Gastrocnemius medialis (tissue), 4 donors: ENCODE data around the gene PRCD. TPM values are rescaled to one million over a fixed set of nuclear protein-coding genes. Genes with fewer than 3 reads are reported as not detected.
"Not testable (repeated sequence)": the region's sequence is repeated elsewhere in the genome, so short reads cannot be mapped to it uniquely, and the experiment has no call there.

Source experiments
- ATAC-seq, 2 donors: fragments of 150-250 bp; one replicate each; pipeline ENCODE4 v1.9.1; 2016
- DNase-seq, 2 donors: peaks; one replicate each; pipeline ENCODE4 v3.0.0-alpha.2; 2019
- H3K27ac ChIP-seq, 4 donors: fragments of 200-600 bp; sonication (generic); 1 replicate in 1 of 4; 2 replicates in 3 of 4; pipeline ENCODE4 v1.5.1; 2016 to 2018; ENCODE audit warnings: mild to moderate bottlenecking in 2 of 4, moderate library complexity in 1 of 4
- H3K27me3 ChIP-seq, 3 donors: fragments of 200-600 bp; sonication (generic) in 2 of 3; 1 replicate in 1 of 3; 2 replicates in 2 of 3; pipeline versions ENCODE4 v1.5.1 to v1.6.0; 2016 to 2019; ENCODE audit warnings: mild to moderate bottlenecking in 1 of 3, moderate library complexity in 1 of 3
- H3K36me3 ChIP-seq, 2 donors: fragments of 200-600 bp; sonication (generic) in 1 of 2; one replicate each; pipeline ENCODE4 v1.5.1; 2017 to 2018
- H3K4me1 ChIP-seq, 2 donors: fragments of 200-600 bp; sonication (generic) in 1 of 2; one replicate each; pipeline ENCODE4 v1.5.1; 2016 to 2017; ENCODE audit warnings: mild to moderate bottlenecking in 2 of 2
- H3K4me3 ChIP-seq, 4 donors: fragments of 200-600 bp; sonication (generic) in 3 of 4; 1 replicate in 1 of 4; 2 replicates in 3 of 4; pipeline ENCODE4 v1.5.1; 2016 to 2019; ENCODE audit warnings: mild to moderate bottlenecking in 2 of 4
- H3K9me3 ChIP-seq, 3 donors: fragments of 200-600 bp; sonication (generic) in 2 of 3; 1 replicate in 1 of 3; 2 replicates in 2 of 3; pipeline ENCODE4 v1.5.1; 2016 to 2019
- POLR2A ChIP-seq, 2 donors: fragments of 450-650 bp; IDR thresholded peaks; one replicate each; pipeline ENCODE4 v1.6.1; 2017; ENCODE audit warnings: antibody characterized with exemption in 2 of 2, mild to moderate bottlenecking in 2 of 2, moderate library complexity in 2 of 2
- in situ Hi-C, 4 donors: fragments of 200-750 bp; cut with MboI; loops; one replicate each; pipeline versions ENCODE4 v1.15.0 to v1.8.0; 2017; ENCODE audit warnings: low sequenced_read_pairs in 4 of 4
- intact Hi-C: fragments of 100-400 bp; cut with DNase I; formaldehyde crosslinking; loops from one replicate; pipeline ENCODE4 v1.15.1; 2023; ENCODE audit warnings: low total_unique reads
- total RNA-seq, 4 donors: library from RNA; depleted of rRNA; stranded (reverse); fragments of >200 nt; gene quantifications; one replicate each; pipeline versions ENCODE4 v1.1.0 to v1.2.3, GENCODE V29; 2016
- TF ChIP-seq, protein P1 (sequence below), 5 experiments: fragments of 450-650 bp in 3 of 5; fragments of 200-600 bp in 2 of 5; sonication (generic) in 2 of 5; IDR thresholded peaks in 4 of 5; conservative IDR thresholded peaks in 1 of 5; 1 replicate in 4 of 5; 2 replicates in 1 of 5; pipeline ENCODE4 v1.5.1; 2016 to 2019; ENCODE audit warnings: antibody characterized with exemption in 5 of 5, mild to moderate bottlenecking in 3 of 5, moderate library complexity in 3 of 5

The PRCD gene
- total RNA-seq, 4 donors from 2014 or later: 0.33 to 3.7 (median 1.1) TPM; not detected in 1

DNA sequence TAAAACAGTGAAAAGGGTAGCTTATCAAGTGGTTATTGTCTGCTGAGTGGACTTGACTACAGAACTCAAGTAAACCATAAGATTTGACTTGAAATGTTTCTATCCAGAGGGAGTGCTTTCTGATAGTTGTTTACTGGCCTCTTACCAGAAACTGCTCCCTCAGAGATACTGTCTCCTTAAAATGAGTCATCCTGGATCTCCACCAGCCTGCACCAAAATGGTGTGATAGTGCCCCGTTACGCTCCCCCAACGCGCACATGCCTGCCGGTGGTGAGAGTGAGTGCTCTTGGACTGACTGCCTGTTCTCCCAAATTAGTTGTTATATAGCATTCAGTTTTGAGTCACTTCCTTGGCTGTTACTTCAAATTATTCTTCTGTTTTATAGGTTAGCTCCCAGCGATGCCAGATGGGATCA lies 22.9 kb downstream of the PRCD start:
- peak overlapping the region in 1 of 4 donors; percentile 11 for H3K4me3 ChIP-seq
- H3K36me3 ChIP-seq: peaks cover 0 to 30% of the 10 kb centered on the region in 2 donors
- ATAC-seq (peak; percentile 74 to 78), DNase-seq (peak; percentile 54 to 70)
- peak overlapping the region; percentile 77 to 97 (median 94) for H3K27ac ChIP-seq
- TF ChIP-seq, protein P1, sequence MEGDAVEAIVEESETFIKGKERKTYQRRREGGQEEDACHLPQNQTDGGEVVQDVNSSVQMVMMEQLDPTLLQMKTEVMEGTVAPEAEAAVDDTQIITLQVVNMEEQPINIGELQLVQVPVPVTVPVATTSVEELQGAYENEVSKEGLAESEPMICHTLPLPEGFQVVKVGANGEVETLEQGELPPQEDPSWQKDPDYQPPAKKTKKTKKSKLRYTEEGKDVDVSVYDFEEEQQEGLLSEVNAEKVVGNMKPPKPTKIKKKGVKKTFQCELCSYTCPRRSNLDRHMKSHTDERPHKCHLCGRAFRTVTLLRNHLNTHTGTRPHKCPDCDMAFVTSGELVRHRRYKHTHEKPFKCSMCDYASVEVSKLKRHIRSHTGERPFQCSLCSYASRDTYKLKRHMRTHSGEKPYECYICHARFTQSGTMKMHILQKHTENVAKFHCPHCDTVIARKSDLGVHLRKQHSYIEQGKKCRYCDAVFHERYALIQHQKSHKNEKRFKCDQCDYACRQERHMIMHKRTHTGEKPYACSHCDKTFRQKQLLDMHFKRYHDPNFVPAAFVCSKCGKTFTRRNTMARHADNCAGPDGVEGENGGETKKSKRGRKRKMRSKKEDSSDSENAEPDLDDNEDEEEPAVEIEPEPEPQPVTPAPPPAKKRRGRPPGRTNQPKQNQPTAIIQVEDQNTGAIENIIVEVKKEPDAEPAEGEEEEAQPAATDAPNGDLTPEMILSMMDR (IDR thresholded peaks at IDR 0.05 in 4 of 5, conservative IDR thresholded peaks at IDR 0.05 in 1 of 5): no peak
- no peak for TF ChIP-seq POLR2A (IDR thresholded peaks at IDR 0.05)
- in situ Hi-C loops (loop anchor here in 1 of 4 donors (25.0 kb wide), 1 partner anchor 150 kb away; the partner anchor contains the start of gene MXRA7), intact Hi-C loops (no loop called here)
- no peaks in the 10 kb centered on the region for H3K9me3 ChIP-seq
- H3K4me1 ChIP-seq: peaks cover 48 to 54% of the 10 kb centered on the region in 2 donors
- H3K27me3 ChIP-seq: no peaks in the 10 kb centered on the region

DNA sequence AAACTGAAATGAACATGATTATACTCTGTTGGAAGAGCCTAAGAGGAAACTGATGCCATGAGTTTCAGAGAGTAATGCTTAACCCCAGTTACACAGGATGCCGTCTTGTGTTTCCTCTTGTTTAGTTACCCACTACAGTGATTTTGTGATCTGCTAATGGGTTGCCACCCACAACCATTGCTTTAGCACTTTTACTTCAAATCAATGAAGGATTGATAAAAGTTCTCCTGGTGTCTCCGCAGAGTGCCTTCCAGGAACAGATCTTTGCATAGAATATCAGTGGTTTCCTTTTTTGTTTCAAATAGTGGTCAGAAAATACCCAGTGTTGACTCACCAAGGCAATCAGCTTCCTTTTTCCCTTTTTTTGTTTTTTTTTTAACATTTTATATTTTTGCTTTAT lies 23.5 kb downstream of the PRCD start:
- Histone ChIP-seq H3K27ac (peak overlapping the region; percentile 77 to 97 (median 94)), H3K4me1 (peaks cover 48 to 57% of the 10 kb centered on the region in 2 donors), H3K36me3 (peaks cover 0 to 30% of the 10 kb centered on the region in 2 donors)
- H3K9me3 ChIP-seq, DNase-seq, intact Hi-C loops, H3K27me3 ChIP-seq, ATAC-seq, H3K4me3 ChIP-seq: not testable (repeated sequence)
- in situ Hi-C loops: loop anchor here in 1 of 4 donors (25.0 kb wide), 1 partner anchor 149 kb away; the partner anchor contains the start of gene MXRA7

DNA sequence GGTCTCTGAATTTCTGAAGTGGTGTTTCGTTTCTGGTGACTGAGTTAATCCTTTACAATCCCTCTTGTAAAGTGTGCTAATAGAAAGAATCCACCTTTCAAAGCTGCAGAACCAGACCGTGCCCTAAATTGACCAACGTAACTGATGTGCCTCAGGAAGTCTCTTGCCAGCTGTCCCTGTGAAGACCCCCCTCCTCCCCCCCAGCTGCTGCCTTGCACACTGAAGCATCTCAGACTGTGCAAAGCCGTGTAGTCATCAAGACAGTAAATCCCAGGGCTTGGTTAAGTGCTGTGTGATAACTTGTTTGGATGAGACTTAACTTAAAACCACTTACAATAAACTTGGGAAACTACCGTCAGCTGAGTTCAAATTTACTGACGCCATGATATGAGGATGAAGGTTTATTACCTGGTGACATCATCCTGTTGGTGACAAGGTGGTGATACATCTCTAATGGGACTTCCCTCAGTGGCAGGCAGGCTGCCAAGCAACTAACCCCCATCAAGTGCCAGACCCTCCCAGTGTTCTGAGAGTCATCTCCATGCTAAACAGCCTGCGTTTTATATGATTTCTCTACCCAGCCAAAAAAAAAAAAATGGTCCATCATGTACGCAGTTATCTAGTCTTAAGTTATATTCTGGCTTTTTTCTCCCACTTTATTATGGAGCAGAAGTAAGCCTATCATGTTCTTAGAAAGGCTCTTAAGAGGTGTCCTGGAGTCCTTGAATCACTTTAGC lies 25.3 kb downstream of the PRCD start:
- in situ Hi-C loops: loop anchor here in 1 of 4 donors (25.0 kb wide), 1 partner anchor 147 kb away; the partner anchor contains the start of gene MXRA7
- Histone ChIP-seq H3K36me3 (peaks cover 0 to 30% of the 10 kb centered on the region in 2 donors), H3K4me1 (peaks cover 37 to 52% of the 10 kb centered on the region in 2 donors)
- not testable (repeated sequence) for H3K9me3 ChIP-seq, DNase-seq, ATAC-seq, H3K27me3 ChIP-seq, H3K4me3 ChIP-seq, H3K27ac ChIP-seq
- intact Hi-C loops: loop anchor here (2.0 kb wide), 1 partner anchor 16 kb away; no protein-coding TSS in a partner anchor

DNA sequence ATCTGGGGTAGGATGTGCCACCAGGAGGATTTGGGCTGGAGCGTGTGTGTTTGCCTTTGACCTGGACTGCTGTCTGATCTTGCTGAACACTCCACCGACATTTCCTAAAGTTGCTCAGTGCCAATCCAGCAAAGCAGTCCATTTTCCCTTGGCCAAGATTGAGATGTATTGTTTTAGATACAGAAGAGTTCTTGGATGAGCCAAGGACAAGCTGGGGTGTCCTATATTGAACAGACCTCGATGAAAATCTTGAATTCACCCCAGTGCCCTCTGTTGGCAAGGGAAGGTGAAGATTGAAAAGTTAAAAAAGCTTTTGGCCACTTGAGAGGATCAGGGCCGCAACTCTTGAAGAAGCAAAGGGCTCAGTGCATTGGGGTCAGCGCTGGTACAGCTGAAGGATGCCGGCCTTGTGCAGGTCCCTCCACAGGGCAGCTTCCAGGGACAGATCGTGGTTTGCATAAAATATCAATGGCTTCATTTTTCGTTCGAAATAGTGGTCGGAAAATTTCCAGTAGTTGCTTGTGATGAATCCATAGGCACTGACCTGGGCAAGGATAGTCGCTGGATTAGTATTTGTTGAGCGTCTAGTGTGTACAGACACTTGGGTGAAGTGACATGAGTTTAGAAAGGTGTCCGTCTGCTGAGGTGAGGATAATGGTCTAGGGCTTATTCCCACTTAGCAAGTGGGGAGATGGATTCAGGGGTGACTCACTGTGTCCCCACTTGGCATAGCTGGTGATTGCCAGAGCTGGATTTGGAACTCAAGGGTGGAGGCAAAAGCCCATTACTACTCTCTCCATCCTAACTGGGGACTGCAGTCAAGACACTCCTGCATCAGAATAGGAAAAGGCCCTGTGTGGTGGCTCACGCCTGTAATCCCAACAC lies 26.1 kb downstream of the PRCD start:
- H3K4me1 ChIP-seq: peaks cover 36 to 48% of the 10 kb centered on the region in 2 donors
- TF ChIP-seq POLR2A (IDR thresholded peaks at IDR 0.05): no peak
- TF ChIP-seq, protein P1 (IDR thresholded peaks at IDR 0.05 in 4 of 5, conservative IDR thresholded peaks at IDR 0.05 in 1 of 5): no peak
- no peaks in the 10 kb centered on the region for H3K27me3 ChIP-seq
- H3K36me3 ChIP-seq: peaks cover 0 to 30% of the 10 kb centered on the region in 2 donors
- no peak overlapping the region for H3K27ac ChIP-seq
- H3K9me3 ChIP-seq: no peaks in the 10 kb centered on the region
- no peak overlapping the region for H3K4me3 ChIP-seq
- intact Hi-C loops (loop anchor here (2.0 kb wide), 1 partner anchor 15 kb away; no protein-coding TSS in a partner anchor), in situ Hi-C loops (loop anchor here in 1 of 4 donors (25.0 kb wide), 1 partner anchor 146 kb away; the partner anchor contains the start of gene MXRA7)
- DNase-seq (no peak), ATAC-seq (no peak)

DNA sequence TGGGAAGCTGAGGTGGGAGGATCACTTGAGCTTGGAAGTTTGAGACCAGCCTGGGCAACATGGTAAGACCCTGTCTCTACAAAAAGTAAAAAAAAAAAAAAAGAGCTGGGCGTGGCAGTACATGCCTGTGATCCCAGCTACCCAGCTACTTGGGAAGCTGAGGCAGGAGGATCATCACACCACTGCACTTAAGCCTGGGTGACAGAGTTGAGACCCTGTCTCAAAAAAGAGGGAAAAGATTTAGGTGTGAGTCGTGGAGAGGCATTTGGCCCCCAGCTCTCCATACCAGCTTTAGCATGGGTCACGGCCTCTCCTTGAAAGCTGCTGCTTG lies 26.7 kb downstream of the PRCD start:
- intact Hi-C loops (no loop called here), in situ Hi-C loops (loop anchor here in 1 of 4 donors (25.0 kb wide), 1 partner anchor 146 kb away; the partner anchor contains the start of gene MXRA7)
- no peaks in the 10 kb centered on the region for H3K9me3 ChIP-seq
- H3K4me1 ChIP-seq: peaks cover 30 to 42% of the 10 kb centered on the region in 2 donors
- no peak for ATAC-seq
- TF ChIP-seq POLR2A (IDR thresholded peaks at IDR 0.05): no peak
- TF ChIP-seq, protein P1 (IDR thresholded peaks at IDR 0.05 in 4 of 5, conservative IDR thresholded peaks at IDR 0.05 in 1 of 5): no peak
- peak overlapping the region; percentile 23 to 72 (median 58) for H3K27ac ChIP-seq
- no peak for DNase-seq
- peaks cover 0 to 25% of the 10 kb centered on the region in 2 donors for H3K36me3 ChIP-seq
- H3K4me3 ChIP-seq: no peak overlapping the region
- H3K27me3 ChIP-seq: no peaks in the 10 kb centered on the region
